Liver (tissue), 9 donors: Measurements from ENCODE around the gene ABCB4. TPM values are rescaled to one million over a fixed set of nuclear protein-coding genes. Genes with fewer than 3 reads are reported as not detected.

ENCODE experiments used
- DNase-seq: peaks from one replicate; pipeline ENCODE4 v3.0.0-alpha.2; 2017; ENCODE audit warnings: low spot score
- H3K27ac ChIP-seq, 2 donors: one replicate each; pipeline ENCODE4 v1.7.0; 2013; ENCODE audit warnings: inconsistent platforms in 2 of 2, low read length in 2 of 2, control low read depth in 1 of 2, low read depth in 1 of 2, mild to moderate bottlenecking in 1 of 2
- H3K27me3 ChIP-seq, 4 donors: one replicate each; pipeline versions ENCODE4 v1.6.1 to v1.7.0; 2013; ENCODE audit warnings: low read length in 3 of 4, inconsistent platforms in 1 of 4, mild to moderate bottlenecking in 1 of 4, moderate library complexity in 1 of 4; ENCODE audit not compliant: control insufficient read depth in 4 of 4, insufficient read depth in 4 of 4
- H3K36me3 ChIP-seq, 4 donors: one replicate each; pipeline versions ENCODE4 v1.6.1 to v1.7.0; 2013; ENCODE audit warnings: low read length in 3 of 4, mild to moderate bottlenecking in 3 of 4, low read depth in 1 of 4, moderate library complexity in 1 of 4; ENCODE audit not compliant: control insufficient read depth in 4 of 4, insufficient read depth in 3 of 4
- H3K4me1 ChIP-seq, 4 donors: one replicate each; pipeline versions ENCODE4 v1.6.1 to v1.7.0; 2013; ENCODE audit warnings: low read length in 3 of 4, mild to moderate bottlenecking in 3 of 4, moderate library complexity in 1 of 4; ENCODE audit not compliant: control insufficient read depth in 4 of 4, insufficient read depth in 4 of 4
- H3K4me3 ChIP-seq, 3 donors: one replicate each; pipeline versions ENCODE4 v1.6.1 to v1.7.0; 2013; ENCODE audit warnings: low read length in 3 of 3, control low read depth in 1 of 3, low read depth in 1 of 3, mild to moderate bottlenecking in 1 of 3
- H3K9ac ChIP-seq, 2 donors: one replicate each; pipeline ENCODE4 v1.7.0; 2013; ENCODE audit warnings: low read length in 2 of 2, mild to moderate bottlenecking in 2 of 2, moderate library complexity in 2 of 2, control low read depth in 1 of 2, low read depth in 1 of 2
- H3K9me3 ChIP-seq, 4 donors: one replicate each; pipeline versions ENCODE4 v1.6.1 to v1.7.0; 2013; ENCODE audit warnings: low read length in 3 of 4; ENCODE audit not compliant: control insufficient read depth in 4 of 4
- CTCF ChIP-seq: fragments of 150-350 bp; IDR thresholded peaks from 2 replicates; pipeline ENCODE4 v1.5.1; 2017; ENCODE audit warnings: improper control_type of control experiment, low read depth, low read length; ENCODE audit not compliant: missing input control
- FOXA1 ChIP-seq: IDR thresholded peaks from 2 replicates; pipeline ENCODE4 v1.6.1; 2016; ENCODE audit warnings: antibody characterized with exemption
- FOXA2 ChIP-seq: IDR thresholded peaks from 2 replicates; pipeline ENCODE4 v1.6.1; 2016; ENCODE audit warnings: antibody characterized with exemption
- GABPA ChIP-seq, 2 donors: IDR thresholded peaks in 1 of 2; conservative IDR thresholded peaks in 1 of 2; 2 replicates each; pipeline ENCODE4 v1.6.1; 2016; ENCODE audit warnings: antibody characterized with exemption in 2 of 2, mild to moderate bottlenecking in 1 of 2, moderate library complexity in 1 of 2
- HNF4A ChIP-seq, 2 donors: conservative IDR thresholded peaks; 2 replicates each; pipeline ENCODE4 v1.6.1; 2016; ENCODE audit warnings: antibody characterized with exemption in 2 of 2, mild to moderate bottlenecking in 2 of 2
- HNF4G ChIP-seq: IDR thresholded peaks from 2 replicates; pipeline ENCODE4 v1.6.1; 2016; ENCODE audit warnings: antibody characterized with exemption
- MAX ChIP-seq: IDR thresholded peaks from 2 replicates; pipeline ENCODE4 v1.6.1; 2016; ENCODE audit warnings: antibody characterized with exemption
- NR2F2 ChIP-seq: IDR thresholded peaks from 2 replicates; pipeline ENCODE4 v1.6.1; 2016; ENCODE audit warnings: antibody characterized with exemption
- RAD21 ChIP-seq, 2 donors: IDR thresholded peaks; 2 replicates each; pipeline ENCODE4 v1.6.1; 2016; ENCODE audit warnings: antibody characterized with exemption in 2 of 2, mild to moderate bottlenecking in 2 of 2
- RXRA ChIP-seq, 2 donors: IDR thresholded peaks; 2 replicates each; pipeline ENCODE4 v1.6.1; 2017 to 2018; ENCODE audit warnings: antibody characterized with exemption in 2 of 2, mild to moderate bottlenecking in 1 of 2
- SP1 ChIP-seq: IDR thresholded peaks from 2 replicates; pipeline ENCODE4 v1.6.1; 2018; ENCODE audit warnings: antibody characterized with exemption, mild to moderate bottlenecking
- TAF1 ChIP-seq: conservative IDR thresholded peaks from 2 replicates; pipeline ENCODE4 v1.6.1; 2016; ENCODE audit warnings: antibody characterized with exemption, mild to moderate bottlenecking
- ZBTB33 ChIP-seq: IDR thresholded peaks from 2 replicates; pipeline ENCODE4 v1.6.1; 2016; ENCODE audit warnings: antibody characterized with exemption
- WGBS: extraction: QIAGEN DNeasy Blood & Tissue Kit; methylation state at CpG from one replicate; pipeline ENCODE4 v1.1.7; 2013; 5-methylcytosine and 5-hydroxymethylcytosine counted together
- polyA plus RNA-seq, 2 donors: library from polyadenylated mRNA; stranded (reverse) in 1 of 2; unstranded in 1 of 2; fragments of 200-250 nt in 1 of 2; fragments of >200 nt in 1 of 2; fragmentation: Nextera tagmentation in 1 of 2; extraction: Ambion mirVana in 1 of 2; gene quantifications; one replicate each; pipeline versions ENCODE4 v1.2.1 to v1.2.3, GENCODE V29; 2013 to 2015
- total RNA-seq, 2 donors: library from RNA; depleted of rRNA; stranded (reverse); fragments of >200 nt; gene quantifications; one replicate each; pipeline ENCODE4 v1.2.3, GENCODE V29; 2014
- TF ChIP-seq, protein P1 (sequence below): IDR thresholded peaks from 2 replicates; pipeline ENCODE4 v1.6.1; 2016; ENCODE audit warnings: antibody characterized with exemption
- donor health status: healthy.
- donor health status: healthy.
- donor health status: healthy.
- donor health status: healthy.
- donor health status: healthy.

ABCB4 gene
- total and polyA plus RNA-seq, 4 donors: 6.7 to 409 (median 77.6) TPM

- no peak for TF ChIP-seq ZBTB33
Measured at GRCh38 chr7:87506246-87507180, 31.0 kb upstream of the ABCB4 start (continued).

- 70% methylated on average over 5 of the region's 5 CpGs for WGBS
- H3K36me3 ChIP-seq: peaks cover 0 to 19% (median 6%) of the 10 kb centered on the region in 4 donors
- H3K9me3 ChIP-seq: no peaks in the 10 kb centered on the region
- no peak for TF ChIP-seq FOXA2
- TF ChIP-seq SP1: no peak
- no peak for TF ChIP-seq TAF1
- no peak for TF ChIP-seq HNF4A (conservative IDR thresholded peaks at IDR 0.05)
- no peak for TF ChIP-seq GABPA (IDR thresholded peaks at IDR 0.05 in 1 of 2, conservative IDR thresholded peaks at IDR 0.05 in 1 of 2)
- TF ChIP-seq, protein P1, sequence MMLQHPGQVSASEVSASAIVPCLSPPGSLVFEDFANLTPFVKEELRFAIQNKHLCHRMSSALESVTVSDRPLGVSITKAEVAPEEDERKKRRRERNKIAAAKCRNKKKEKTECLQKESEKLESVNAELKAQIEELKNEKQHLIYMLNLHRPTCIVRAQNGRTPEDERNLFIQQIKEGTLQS: no peak
- TF ChIP-seq NR2F2: no peak
- TF ChIP-seq HNF4G: no peak
- no peak for TF ChIP-seq FOXA1
- TF ChIP-seq ZBTB33: no peak
- TF ChIP-seq RAD21 (IDR thresholded peaks at IDR 0.05): no peak
- TF ChIP-seq MAX: no peak
- no peak for TF ChIP-seq CTCF
- no peak for TF ChIP-seq RXRA (IDR thresholded peaks at IDR 0.05)
- H3K4me3 ChIP-seq: no peak overlapping the region
- H3K27me3 ChIP-seq: no peaks in the 10 kb centered on the region
- H3K27ac ChIP-seq: peak overlapping the region; percentile 20 to 61
- H3K4me1 ChIP-seq: peaks cover 0 to 9% (median 9%) of the 10 kb centered on the region in 4 donors
- no peak overlapping the region for H3K9ac ChIP-seq
- DNase-seq: no peak
Measured at GRCh38 chr7:87505557-87506245, 30.2 kb upstream of the ABCB4 start.
